HCT116 (cell line): ENCODE results near the gene PDLIM5. TPM values are rescaled to one million over a fixed set of nuclear protein-coding genes. Genes with fewer than 3 reads are reported as not detected.

Experiments used
- ATAC-seq: fragments of 200-7000 bp; cut with Tn5 transposase; 2 replicates; pipeline ENCODE4 v1.9.1; 2020; ENCODE audit warnings: mild to moderate bottlenecking, moderate library complexity
- BruUV-seq: library from RNA; stranded (reverse); fragments of 400-500 nt; replicated peaks from 2 replicates; lab custom pipeline; 2021; lab: Mats Ljungman, UMichigan
- CTCF ChIA-PET: fragments of 300-600 bp; sonication (Branson Sonifier 250); formaldehyde crosslinking; loops from one replicate; lab custom pipeline; 2021; ENCODE audit warnings: antibody characterized with exemption; lab: Charles Lee
- POLR2A ChIA-PET: fragments of 300-600, 350-600 bp; sonication (Branson Sonifier 250); formaldehyde crosslinking; loops from one replicate; lab custom pipeline; 2021; ENCODE audit warnings: antibody characterized with exemption; lab: Charles Lee
- RAD21 ChIA-PET, 2 experiments: fragments of 300-600 bp; sonication (Branson Sonifier 250); formaldehyde crosslinking; loops; one replicate each; lab custom pipeline; 2023; ENCODE audit warnings: low total read pairs in 2 of 2; ENCODE audit not compliant: uncharacterized antibody in 2 of 2, unreplicated experiment in 2 of 2, low non-redundant PET in 1 of 2; lab: Charles Lee
- DNase-seq: peaks from one replicate; pipeline ENCODE4 v3.0.0-alpha.2; 2010; ENCODE audit warnings: low read depth, low spot score
- H2AFZ ChIP-seq: fragments of 200-600 bp; shearing (Covaris generic), sonication (generic); 2 replicates; pipeline ENCODE4 v1.6.1; 2017; ENCODE audit warnings: low read depth, mixed run types, mixed read lengths, antibody characterized with exemption, low read length; ENCODE audit not compliant: poor library complexity, severe bottlenecking
- H3K27ac ChIP-seq: 2 replicates; pipeline ENCODE4 v1.5.1; 2012; ENCODE audit warnings: low read depth, low read length
- H3K27me3 ChIP-seq: fragments of 200-600 bp; sonication (generic); 2 replicates; pipeline ENCODE4 v1.6.1; 2016; ENCODE audit warnings: mixed run types, low read length, mixed read lengths; ENCODE audit not compliant: insufficient read depth
- H3K36me3 ChIP-seq, 2 experiments: fragments of 200-500 bp in 1 of 2; fragments of 200-600 bp in 1 of 2; sonication (Bioruptor generic) in 1 of 2; sonication (generic) in 1 of 2; 2 replicates each; pipeline versions ENCODE4 v1.5.1 to v1.6.1; 2014 to 2016; ENCODE audit warnings: low read length in 2 of 2, inconsistent platforms in 1 of 2, mixed read lengths in 1 of 2, mixed run types in 1 of 2; ENCODE audit not compliant: insufficient read depth in 2 of 2, control insufficient read depth in 1 of 2
- H3K4me1 ChIP-seq, 2 experiments: fragments of 200-600 bp in 1 of 2; sonication (generic) in 1 of 2; 2 replicates each; pipeline versions ENCODE4 v1.5.1 to v1.6.1; 2012 to 2017; ENCODE audit warnings: low read length in 2 of 2, inconsistent platforms in 1 of 2, mild to moderate bottlenecking in 1 of 2, mixed read lengths in 1 of 2, mixed run types in 1 of 2, moderate library complexity in 1 of 2; ENCODE audit not compliant: insufficient read depth in 2 of 2, control insufficient read depth in 1 of 2
- H3K4me2 ChIP-seq: fragments of 200-600 bp; sonication (generic); 2 replicates; pipeline ENCODE4 v1.6.1; 2017; ENCODE audit warnings: mixed run types, low read length, mixed read lengths
- H3K4me3 ChIP-seq, 2 experiments: fragments of 200-600 bp in 1 of 2; sonication (generic) in 1 of 2; replicated peaks in 1 of 2; 2 replicates each; pipeline ENCODE4 v1.5.1; 2011 to 2016; ENCODE audit warnings: low read length in 2 of 2, control low read depth in 1 of 2, low read depth in 1 of 2, mild to moderate bottlenecking in 1 of 2, mixed read lengths in 1 of 2, mixed run types in 1 of 2
- H3K79me2 ChIP-seq: fragments of 200-600 bp; sonication (generic); 2 replicates; pipeline ENCODE4 v1.6.1; 2017; ENCODE audit warnings: mild to moderate bottlenecking, mixed run types, low read length, moderate library complexity, mixed read lengths; ENCODE audit not compliant: insufficient read depth
- H3K9ac ChIP-seq: fragments of 200-600 bp; sonication (generic); 2 replicates; pipeline ENCODE4 v1.6.1; 2016; ENCODE audit warnings: low read length, mixed read lengths
- H3K9me2 ChIP-seq: fragments of 200-600 bp; sonication (generic), shearing (Covaris generic); 2 replicates; pipeline ENCODE4 v1.6.1; 2017; ENCODE audit warnings: mixed run types, mild to moderate bottlenecking, moderate library complexity; ENCODE audit not compliant: insufficient read depth
- H3K9me3 ChIP-seq, 2 experiments: fragments of 200-500 bp in 1 of 2; fragments of 200-600 bp in 1 of 2; sonication (Bioruptor generic) in 1 of 2; sonication (generic) in 1 of 2; 2 replicates each; pipeline ENCODE4 v1.6.1; 2014 to 2017; ENCODE audit warnings: low read length in 2 of 2, mixed read lengths in 2 of 2, inconsistent platforms in 1 of 2, low read depth in 1 of 2, mild to moderate bottlenecking in 1 of 2, mixed run types in 1 of 2, moderate library complexity in 1 of 2; ENCODE audit not compliant: control insufficient read depth in 1 of 2, insufficient read depth in 1 of 2
- H4K20me1 ChIP-seq: fragments of 200-600 bp; sonication (generic), shearing (Covaris generic); 2 replicates; pipeline ENCODE4 v1.6.1; 2017; ENCODE audit warnings: mixed run types, mild to moderate bottlenecking, moderate library complexity; ENCODE audit not compliant: insufficient read depth
- CBX3 ChIP-seq: IDR thresholded peaks from 2 replicates; pipeline ENCODE4 v1.6.1; 2012; ENCODE audit warnings: low read depth
- POLR2AphosphoS5 ChIP-seq: IDR thresholded peaks from 2 replicates; pipeline ENCODE4 v1.6.1; 2011; ENCODE audit warnings: mild to moderate bottlenecking, low read depth, low read length, moderate library complexity
- SIN3A ChIP-seq: IDR thresholded peaks from 2 replicates; pipeline ENCODE4 v1.6.1; 2012; ENCODE audit warnings: low read depth
- SP1 ChIP-seq: IDR thresholded peaks from 2 replicates; pipeline ENCODE4 v1.6.1; 2012; ENCODE audit warnings: low read depth
- SRF ChIP-seq: IDR thresholded peaks from 2 replicates; pipeline ENCODE4 v1.6.1; 2012; ENCODE audit warnings: low read depth
- TCF7L2 ChIP-seq: IDR thresholded peaks from 2 replicates; pipeline ENCODE4 v1.7.0; 2011; ENCODE audit warnings: borderline replicate concordance, inconsistent platforms; ENCODE audit not compliant: insufficient read depth, insufficient read length; ENCODE audit errors: extremely low read depth
- intact Hi-C: fragments of 100-400 bp; cut with micrococcal nuclease; formaldehyde crosslinking; loops from 2 replicates; pipeline ENCODE4 v1.10.0; 2022
- total RNA-seq: library from RNA; stranded (reverse); gene quantifications from one replicate; pipeline ENCODE4 v1.2.1, GENCODE V29; 2021; ENCODE audit not compliant: unreplicated experiment
- TF ChIP-seq, protein P1 (sequence below): IDR thresholded peaks from 2 replicates; pipeline ENCODE4 v1.6.1; 2012; ENCODE audit warnings: low read depth
- TF ChIP-seq, protein P2 (sequence below): IDR thresholded peaks from 2 replicates; pipeline ENCODE4 v1.6.1; 2012
- TF ChIP-seq, protein P3 (sequence below): IDR thresholded peaks from 2 replicates; pipeline ENCODE4 v1.6.1; 2012

PDLIM5 gene
- total RNA-seq, 1 experiment from 2014 or later = 130 TPM

DNA sequence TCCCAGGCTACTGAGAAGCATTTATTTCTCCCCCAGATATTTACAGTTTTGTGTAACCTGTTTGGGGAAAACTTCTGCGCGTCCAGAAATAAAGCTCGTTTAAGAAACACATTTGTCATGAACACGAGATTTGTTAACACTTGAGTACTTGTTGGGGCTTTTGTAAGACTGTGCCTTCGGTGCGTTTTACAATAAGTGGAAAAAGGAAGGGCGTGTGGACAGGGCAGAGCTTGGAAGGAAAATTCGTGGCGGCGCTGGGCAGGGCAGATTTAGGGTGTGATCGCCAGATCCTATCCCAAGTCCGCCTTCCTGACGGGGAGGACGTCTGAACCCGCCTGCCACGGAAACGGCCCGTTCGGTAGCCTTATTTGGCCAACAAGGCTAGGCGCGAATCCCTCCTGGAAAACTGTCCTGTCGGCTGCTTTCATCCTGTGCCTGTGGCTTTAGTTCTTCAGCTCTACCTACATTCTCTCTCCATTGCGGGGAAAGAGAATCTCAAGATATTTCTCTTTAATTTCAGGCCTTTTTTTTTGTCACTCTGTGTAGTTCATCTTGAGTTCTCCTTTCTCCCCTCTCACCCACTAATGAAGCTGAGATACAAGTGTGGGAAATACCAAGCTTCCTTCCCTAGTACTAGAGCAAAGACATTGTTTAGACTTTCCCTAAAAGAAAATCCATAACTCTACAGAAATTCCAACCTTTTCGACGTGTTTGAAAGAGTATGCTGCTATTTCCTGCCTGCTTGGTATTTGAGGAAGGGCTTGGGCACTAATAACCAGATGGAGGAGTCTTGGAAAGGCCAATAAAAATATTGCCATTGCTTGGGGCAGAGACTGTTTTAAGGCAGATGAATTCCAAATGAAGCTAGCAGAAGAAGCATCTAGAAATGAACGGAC lies 982 bp downstream of the PDLIM5 start:
- ChIA-PET CTCF (interaction anchor here (0.9 kb wide), 1 partner anchor 46 kb away, joined by 3 read pairs; no protein-coding TSS in a partner anchor), RAD21 (no interaction called here), POLR2A (no interaction called here)
- H3K27me3 ChIP-seq = no peaks in the 10 kb centered on the region
- H3K36me3 ChIP-seq = peaks cover 10 to 17% of the 10 kb centered on the region in 2 experiments; a peak in 3 of 4 replicates
- ATAC-seq (peak; percentile 73), DNase-seq (peak; percentile 61)
- H3K9me2 ChIP-seq = no peaks in the 10 kb centered on the region
- BruUV-seq = TSS peak; percentile 42
- H3K9me3 ChIP-seq = no peaks in the 10 kb centered on the region
- H3K4me3 ChIP-seq = peak overlapping the region; percentile 70 to 78
- H3K4me2 ChIP-seq = peak overlapping the region; percentile 92
- H4K20me1 ChIP-seq = 0 out of 2 replicates have a peak, but pooled peaks cover 3% of the 10 kb centered on the region
- peaks cover 58% of the 10 kb centered on the region for H3K79me2 ChIP-seq
- H3K4me1 ChIP-seq = peaks cover 40 to 46% of the 10 kb centered on the region in 2 experiments
- intact Hi-C loops = no loop called here
- no peak overlapping the region for H2AFZ ChIP-seq
- TF ChIP-seq POLR2AphosphoS5 (peak; percentile 34; the same call in 1 of the 2 replicates), TCF7L2 (peak; percentile 94), SRF (peak; percentile 100), SIN3A (peak; percentile 38; the same call in 1 of the 2 replicates), SP1 (peak; percentile 37; the same call in 1 of the 2 replicates), CBX3 (no peak)
- TF ChIP-seq, protein P1, sequence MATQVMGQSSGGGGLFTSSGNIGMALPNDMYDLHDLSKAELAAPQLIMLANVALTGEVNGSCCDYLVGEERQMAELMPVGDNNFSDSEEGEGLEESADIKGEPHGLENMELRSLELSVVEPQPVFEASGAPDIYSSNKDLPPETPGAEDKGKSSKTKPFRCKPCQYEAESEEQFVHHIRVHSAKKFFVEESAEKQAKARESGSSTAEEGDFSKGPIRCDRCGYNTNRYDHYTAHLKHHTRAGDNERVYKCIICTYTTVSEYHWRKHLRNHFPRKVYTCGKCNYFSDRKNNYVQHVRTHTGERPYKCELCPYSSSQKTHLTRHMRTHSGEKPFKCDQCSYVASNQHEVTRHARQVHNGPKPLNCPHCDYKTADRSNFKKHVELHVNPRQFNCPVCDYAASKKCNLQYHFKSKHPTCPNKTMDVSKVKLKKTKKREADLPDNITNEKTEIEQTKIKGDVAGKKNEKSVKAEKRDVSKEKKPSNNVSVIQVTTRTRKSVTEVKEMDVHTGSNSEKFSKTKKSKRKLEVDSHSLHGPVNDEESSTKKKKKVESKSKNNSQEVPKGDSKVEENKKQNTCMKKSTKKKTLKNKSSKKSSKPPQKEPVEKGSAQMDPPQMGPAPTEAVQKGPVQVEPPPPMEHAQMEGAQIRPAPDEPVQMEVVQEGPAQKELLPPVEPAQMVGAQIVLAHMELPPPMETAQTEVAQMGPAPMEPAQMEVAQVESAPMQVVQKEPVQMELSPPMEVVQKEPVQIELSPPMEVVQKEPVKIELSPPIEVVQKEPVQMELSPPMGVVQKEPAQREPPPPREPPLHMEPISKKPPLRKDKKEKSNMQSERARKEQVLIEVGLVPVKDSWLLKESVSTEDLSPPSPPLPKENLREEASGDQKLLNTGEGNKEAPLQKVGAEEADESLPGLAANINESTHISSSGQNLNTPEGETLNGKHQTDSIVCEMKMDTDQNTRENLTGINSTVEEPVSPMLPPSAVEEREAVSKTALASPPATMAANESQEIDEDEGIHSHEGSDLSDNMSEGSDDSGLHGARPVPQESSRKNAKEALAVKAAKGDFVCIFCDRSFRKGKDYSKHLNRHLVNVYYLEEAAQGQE = no peak
- TF ChIP-seq, protein P2, sequence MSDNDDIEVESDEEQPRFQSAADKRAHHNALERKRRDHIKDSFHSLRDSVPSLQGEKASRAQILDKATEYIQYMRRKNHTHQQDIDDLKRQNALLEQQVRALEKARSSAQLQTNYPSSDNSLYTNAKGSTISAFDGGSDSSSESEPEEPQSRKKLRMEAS = peak; percentile 60
- TF ChIP-seq, protein P3, sequence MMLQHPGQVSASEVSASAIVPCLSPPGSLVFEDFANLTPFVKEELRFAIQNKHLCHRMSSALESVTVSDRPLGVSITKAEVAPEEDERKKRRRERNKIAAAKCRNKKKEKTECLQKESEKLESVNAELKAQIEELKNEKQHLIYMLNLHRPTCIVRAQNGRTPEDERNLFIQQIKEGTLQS = no peak
- TF ChIP-seq, all 23 proteins: peak for 6
- peak overlapping the region; percentile 77 for H3K9ac ChIP-seq
- H3K27ac ChIP-seq = peak overlapping the region; percentile 86
